ENCODE results near the gene NRG2. TPM values are rescaled to one million over a fixed set of nuclear protein-coding genes. Genes with fewer than 3 reads are reported as not detected.

The NRG2 gene
- 1 to 10 TPM in 1 of 2 donors, under 1 TPM in 1; 0.34 to 2.7 TPM for total RNA-seq

DNA sequence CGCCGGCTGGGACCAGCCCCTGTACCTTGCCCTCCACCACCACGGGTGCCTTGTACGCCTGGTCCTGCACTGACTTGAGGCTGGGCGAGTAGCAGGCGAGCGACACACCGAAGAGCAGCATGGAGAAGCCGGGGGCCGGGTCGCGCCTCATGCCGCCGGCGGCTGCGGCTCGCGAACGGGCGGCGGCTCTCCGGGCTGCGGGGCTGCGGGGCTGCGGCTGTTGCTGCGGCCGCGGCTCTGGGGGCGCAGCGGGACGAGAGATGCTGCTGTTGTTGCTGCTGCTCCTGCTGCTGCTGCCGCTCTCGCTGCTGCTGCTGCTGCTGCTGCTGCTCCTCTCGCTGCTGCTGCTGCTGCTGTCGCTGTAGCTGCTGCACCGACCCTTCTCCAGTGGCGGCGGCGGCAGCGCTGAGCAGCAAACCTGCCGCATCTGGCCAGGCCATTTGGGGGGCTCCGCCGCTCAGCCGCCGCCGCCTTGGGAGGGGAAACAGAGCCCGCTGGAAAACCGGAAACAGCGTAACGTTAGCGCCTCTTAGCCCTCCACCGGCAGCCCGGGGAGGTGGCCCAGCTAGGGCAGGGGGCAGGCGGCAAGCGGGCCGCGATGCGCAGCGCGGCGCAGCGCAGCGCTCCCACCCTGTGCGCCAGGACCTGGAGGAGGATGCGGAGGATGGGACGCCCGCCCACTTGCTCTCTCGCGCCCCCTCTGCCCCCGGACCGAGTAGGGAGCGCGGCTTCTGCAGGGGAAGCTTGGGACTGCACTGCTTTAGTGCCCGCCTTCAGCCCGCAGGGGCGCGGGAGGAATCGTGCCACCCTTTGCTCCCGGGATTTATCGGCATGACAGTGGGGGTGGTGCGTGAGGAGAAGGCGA lies at the start of gene NRG2:
NRG2 (minus strand) TSS at position 657 of the 865 bp plus-strand sequence.

Small RNA genes within 50 kb of the gene (small RNA-seq; reads per million reads assigned to genes)
- 0 reads per million in 2 donors for gene RF00019

Other genes with a start within 250 kb of the NRG2 start
- gene PSD2, start 247.5 kb downstream of the NRG2 start, total RNA-seq: under 1 TPM; under 0.01 TPM
- 1 to 10 TPM; 9.3 to 10.0 TPM for gene PURA, start 70.8 kb upstream of the NRG2 start, total RNA-seq
- gene IGIP, start 82.6 kb upstream of the NRG2 start, total RNA-seq: 1 to 10 TPM; 1.7 to 2.0 TPM
- 10 to 100 TPM; 55.1 to 68.6 TPM for gene CYSTM1, start 131.9 kb upstream of the NRG2 start, total RNA-seq

Data from melanocyte of skin (primary cell).